HEK293 (cell line): ENCODE results near the gene REC8.

Experiments
- CTCF ChIA-PET: fragments of 350-600 bp; formaldehyde crosslinking; extraction: SDS; loops from one replicate; lab custom pipeline; 2021; ENCODE audit warnings: antibody characterized with exemption; lab: Yijun Ruan, JAX
- POLR2A ChIA-PET: fragments of 300-600 bp; formaldehyde crosslinking; extraction: SDS; loops from one replicate; lab custom pipeline; 2020; ENCODE audit warnings: antibody characterized with exemption, inconsistent platforms; lab: Yijun Ruan, JAX
- H3K27ac ChIP-seq: fragments of 200-500 bp; sonication (Bioruptor generic); 2 replicates; pipeline ENCODE4 v1.5.1; 2014; ENCODE audit warnings: low read depth, low read length, control low read depth, inconsistent platforms; ENCODE audit errors: extremely low read depth
- H3K36me3 ChIP-seq, 2 experiments: fragments of 200-500 bp in 1 of 2; sonication (Bioruptor generic) in 1 of 2; 1 replicate in 1 of 2; 2 replicates in 1 of 2; pipeline ENCODE4 v1.5.1; 2014 to 2017; ENCODE audit warnings: inconsistent platforms in 2 of 2, low read length in 2 of 2; ENCODE audit not compliant: control insufficient read depth in 2 of 2, insufficient read depth in 1 of 2
- H3K4me1 ChIP-seq: fragments of 200-500 bp; sonication (Bioruptor generic); 2 replicates; pipeline ENCODE4 v1.5.1; 2014; ENCODE audit warnings: mild to moderate bottlenecking, low read length, inconsistent platforms; ENCODE audit not compliant: control insufficient read depth, insufficient read depth
- H3K4me3 ChIP-seq: 2 replicates; pipeline ENCODE4 v1.5.1; 2011; ENCODE audit warnings: low read depth, mild to moderate bottlenecking, control low read depth, low read length, moderate library complexity
- H3K9me3 ChIP-seq: fragments of 200-500 bp; sonication (Bioruptor generic); 2 replicates; pipeline ENCODE4 v1.5.1; 2014; ENCODE audit warnings: low read depth, low read length, inconsistent platforms; ENCODE audit not compliant: control insufficient read depth, insufficient read depth
- FEZF1 ChIP-seq: fragments of 450-650 bp; formaldehyde crosslinking; IDR thresholded peaks from 2 replicates; pipeline ENCODE4 v1.5.1; 2016; ENCODE audit warnings: missing biosample characterization, missing genetic modification characterization
- HOXA7 ChIP-seq: sonication (generic); formaldehyde crosslinking; IDR thresholded peaks from 2 replicates; pipeline ENCODE4 v1.8.1; 2022; ENCODE audit warnings: missing genetic modification reagents, borderline replicate concordance
- KLF1 ChIP-seq: fragments of 450-650 bp; formaldehyde crosslinking; IDR thresholded peaks from 2 replicates; pipeline ENCODE4 v1.5.1; 2016; ENCODE audit warnings: missing biosample characterization, missing genetic modification characterization
- KLF8 ChIP-seq: fragments of 450-650 bp; formaldehyde crosslinking; IDR thresholded peaks from 2 replicates; pipeline ENCODE4 v1.5.1; 2016; ENCODE audit warnings: missing biosample characterization, missing genetic modification characterization
- ZBTB21 ChIP-seq: fragments of 450-650 bp; formaldehyde crosslinking; IDR thresholded peaks from 2 replicates; pipeline ENCODE4 v1.5.1; 2017; ENCODE audit warnings: missing biosample characterization, missing genetic modification characterization
- ZEB2 ChIP-seq: fragments of 450-650 bp; formaldehyde crosslinking; IDR thresholded peaks from 2 replicates; pipeline ENCODE4 v1.5.1; 2016; ENCODE audit warnings: missing biosample characterization, missing genetic modification characterization
- ZNF133 ChIP-seq: fragments of 450-650 bp; formaldehyde crosslinking; IDR thresholded peaks from 2 replicates; pipeline ENCODE4 v1.5.1; 2016; ENCODE audit warnings: missing biosample characterization, missing genetic modification characterization
- ZNF202 ChIP-seq: fragments of 450-650 bp; formaldehyde crosslinking; IDR thresholded peaks from 2 replicates; pipeline ENCODE4 v1.5.1; 2016; ENCODE audit warnings: missing biosample characterization, missing genetic modification characterization, borderline replicate concordance
- ZNF23 ChIP-seq: fragments of 450-650 bp; formaldehyde crosslinking; IDR thresholded peaks from 2 replicates; pipeline ENCODE4 v1.5.1; 2016; ENCODE audit warnings: missing biosample characterization, missing genetic modification characterization, borderline replicate concordance
- ZNF335 ChIP-seq: fragments of 450-650 bp; formaldehyde crosslinking; conservative IDR thresholded peaks from 2 replicates; pipeline ENCODE4 v1.5.1; 2016; ENCODE audit warnings: missing biosample characterization, missing genetic modification characterization
- ZNF341 ChIP-seq: fragments of 450-650 bp; formaldehyde crosslinking; IDR thresholded peaks from 2 replicates; pipeline ENCODE4; 2016; ENCODE audit warnings: low read depth, missing biosample characterization, missing genetic modification characterization
- ZNF350 ChIP-seq: fragments of 450-650 bp; formaldehyde crosslinking; IDR thresholded peaks from 2 replicates; pipeline ENCODE4 v1.5.0; 2017; ENCODE audit warnings: missing biosample characterization, mild to moderate bottlenecking, missing genetic modification characterization
- ZNF549 ChIP-seq: fragments of 450-650 bp; IDR thresholded peaks from 2 replicates; pipeline ENCODE4 v1.5.1; 2018; ENCODE audit warnings: missing biosample characterization, missing genetic modification characterization, mild to moderate bottlenecking, inconsistent platforms, moderate library complexity
- ZNF555 ChIP-seq: fragments of 450-650 bp; formaldehyde crosslinking; conservative IDR thresholded peaks from 2 replicates; pipeline ENCODE4 v1.5.1; 2017; ENCODE audit warnings: missing biosample characterization, mild to moderate bottlenecking, missing genetic modification characterization, inconsistent platforms
- ZNF654 ChIP-seq: fragments of 450-650 bp; formaldehyde crosslinking; IDR thresholded peaks from 2 replicates; pipeline ENCODE4 v1.5.1; 2016; ENCODE audit warnings: low read depth, missing biosample characterization, missing genetic modification characterization
- ZNF660 ChIP-seq: fragments of 450-650 bp; IDR thresholded peaks from 2 replicates; pipeline ENCODE4 v1.5.1; 2018; ENCODE audit warnings: missing biosample characterization, mild to moderate bottlenecking, missing genetic modification characterization
- ZNF747 ChIP-seq: fragments of 450-650 bp; formaldehyde crosslinking; IDR thresholded peaks from 2 replicates; pipeline ENCODE4 v1.5.1; 2016; ENCODE audit warnings: missing biosample characterization, missing genetic modification characterization
- ZSCAN16 ChIP-seq: fragments of 450-650 bp; formaldehyde crosslinking; IDR thresholded peaks from 2 replicates; pipeline ENCODE4 v1.5.1; 2016; ENCODE audit warnings: missing biosample characterization, missing genetic modification characterization
- TF ChIP-seq, protein P1 (sequence below): fragments of 450-650 bp; formaldehyde crosslinking; IDR thresholded peaks from 2 replicates; pipeline ENCODE4 v1.5.1; 2016; ENCODE audit warnings: missing biosample characterization, missing genetic modification characterization
- TF ChIP-seq, protein P2 (sequence below): fragments of 450-650 bp; formaldehyde crosslinking; IDR thresholded peaks from 2 replicates; pipeline ENCODE4 v1.5.1; 2016; ENCODE audit warnings: missing biosample characterization, missing genetic modification characterization, low read depth
- TF ChIP-seq, protein P3 (sequence below): fragments of 450-650 bp; formaldehyde crosslinking; IDR thresholded peaks from 2 replicates; pipeline ENCODE4 v1.5.1; 2016; ENCODE audit warnings: missing biosample characterization, missing genetic modification characterization
- TF ChIP-seq, protein P4 (sequence below): fragments of 450-650 bp; formaldehyde crosslinking; IDR thresholded peaks from 2 replicates; pipeline ENCODE4 v1.5.1; 2016; ENCODE audit warnings: missing biosample characterization, missing genetic modification characterization

REC8 gene

DNA sequence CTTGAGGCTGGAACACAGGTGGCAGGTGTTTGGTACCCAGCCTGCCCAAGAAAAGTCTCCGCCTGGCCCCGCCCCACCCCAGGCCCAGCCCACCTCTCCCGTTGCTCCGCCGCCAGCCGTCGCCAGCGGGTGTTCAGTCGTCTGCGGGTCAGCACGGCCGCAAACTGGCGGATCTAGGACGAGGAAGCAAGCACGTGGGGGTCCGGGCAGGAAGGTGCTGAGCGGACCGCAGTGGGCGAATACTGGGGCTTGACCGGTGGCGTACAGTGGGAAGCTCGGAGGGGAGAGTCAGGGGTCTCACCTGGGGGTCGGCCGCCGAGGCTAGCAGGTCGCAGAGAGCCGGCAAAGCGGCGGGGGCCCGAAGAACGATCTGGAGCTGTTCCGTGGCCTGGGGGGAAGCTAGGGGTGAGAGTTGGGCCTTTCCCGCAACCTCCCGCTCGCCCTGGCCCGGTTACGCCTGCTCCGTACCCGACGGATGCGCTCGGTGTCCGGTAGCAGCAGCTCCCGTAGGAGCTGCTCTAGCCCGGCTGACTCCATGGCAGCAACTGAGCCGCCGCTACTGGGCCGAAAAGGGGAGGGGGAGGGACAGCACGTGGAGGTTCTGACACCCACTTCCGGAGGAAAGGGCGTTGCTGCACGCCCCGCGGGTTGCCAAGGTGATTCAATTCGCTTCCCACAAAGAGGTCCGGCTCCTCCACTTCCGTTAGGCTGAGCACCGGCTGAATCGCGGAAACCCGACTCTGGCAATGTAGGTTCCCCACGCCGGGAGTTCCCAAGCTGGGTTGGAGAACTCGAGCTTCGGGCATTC lies 16.6 kb downstream of the REC8 start, which contains the start of gene IPO4 (continued):
- TF ChIP-seq, protein P1, sequence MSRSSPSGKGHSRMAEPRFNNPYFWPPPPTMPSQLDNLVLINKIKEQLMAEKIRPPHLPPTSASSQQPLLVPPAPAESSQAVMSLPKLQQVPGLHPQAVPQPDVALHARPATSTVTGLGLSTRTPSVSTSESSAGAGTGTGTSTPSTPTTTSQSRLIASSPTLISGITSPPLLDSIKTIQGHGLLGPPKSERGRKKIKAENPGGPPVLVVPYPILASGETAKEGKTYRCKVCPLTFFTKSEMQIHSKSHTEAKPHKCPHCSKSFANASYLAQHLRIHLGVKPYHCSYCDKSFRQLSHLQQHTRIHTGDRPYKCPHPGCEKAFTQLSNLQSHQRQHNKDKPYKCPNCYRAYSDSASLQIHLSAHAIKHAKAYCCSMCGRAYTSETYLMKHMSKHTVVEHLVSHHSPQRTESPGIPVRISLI (tag by site-specific recombination): no peak
- TF ChIP-seq ZNF555 (tag by site-specific recombination): no peak
- TF ChIP-seq KLF1 (tag by site-specific recombination): peak; percentile 94
- no peak for TF ChIP-seq ZSCAN16 (tag by site-specific recombination)
- no peak for TF ChIP-seq HOXA7 (CRISPR knock-in tag)
- TF ChIP-seq, protein P2, sequence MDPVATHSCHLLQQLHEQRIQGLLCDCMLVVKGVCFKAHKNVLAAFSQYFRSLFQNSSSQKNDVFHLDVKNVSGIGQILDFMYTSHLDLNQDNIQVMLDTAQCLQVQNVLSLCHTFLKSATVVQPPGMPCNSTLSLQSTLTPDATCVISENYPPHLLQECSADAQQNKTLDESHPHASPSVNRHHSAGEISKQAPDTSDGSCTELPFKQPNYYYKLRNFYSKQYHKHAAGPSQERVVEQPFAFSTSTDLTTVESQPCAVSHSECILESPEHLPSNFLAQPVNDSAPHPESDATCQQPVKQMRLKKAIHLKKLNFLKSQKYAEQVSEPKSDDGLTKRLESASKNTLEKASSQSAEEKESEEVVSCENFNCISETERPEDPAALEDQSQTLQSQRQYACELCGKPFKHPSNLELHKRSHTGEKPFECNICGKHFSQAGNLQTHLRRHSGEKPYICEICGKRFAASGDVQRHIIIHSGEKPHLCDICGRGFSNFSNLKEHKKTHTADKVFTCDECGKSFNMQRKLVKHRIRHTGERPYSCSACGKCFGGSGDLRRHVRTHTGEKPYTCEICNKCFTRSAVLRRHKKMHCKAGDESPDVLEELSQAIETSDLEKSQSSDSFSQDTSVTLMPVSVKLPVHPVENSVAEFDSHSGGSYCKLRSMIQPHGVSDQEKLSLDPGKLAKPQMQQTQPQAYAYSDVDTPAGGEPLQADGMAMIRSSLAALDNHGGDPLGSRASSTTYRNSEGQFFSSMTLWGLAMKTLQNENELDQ: no peak
- TF ChIP-seq ZNF549 (tag by site-specific recombination): no peak
- TF ChIP-seq ZNF660 (tag by site-specific recombination): peak; percentile 98
- no peak for TF ChIP-seq ZNF350 (tag by site-specific recombination)
- TF ChIP-seq ZNF747 (tag by site-specific recombination): no peak
- TF ChIP-seq ZNF133: no peak
- no peak for TF ChIP-seq ZNF23 (tag by site-specific recombination)
- TF ChIP-seq ZNF202 (tag by site-specific recombination): no peak
- TF ChIP-seq, protein P3, sequence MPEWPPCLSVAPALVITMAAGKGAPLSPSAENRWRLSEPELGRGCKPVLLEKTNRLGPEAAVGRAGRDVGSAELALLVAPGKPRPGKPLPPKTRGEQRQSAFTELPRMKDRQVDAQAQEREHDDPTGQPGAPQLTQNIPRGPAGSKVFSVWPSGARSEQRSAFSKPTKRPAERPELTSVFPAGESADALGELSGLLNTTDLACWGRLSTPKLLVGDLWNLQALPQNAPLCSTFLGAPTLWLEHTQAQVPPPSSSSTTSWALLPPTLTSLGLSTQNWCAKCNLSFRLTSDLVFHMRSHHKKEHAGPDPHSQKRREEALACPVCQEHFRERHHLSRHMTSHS: no peak
- 0 out of 2 replicates have a peak, but pooled peaks have one; percentile 27 for TF ChIP-seq FEZF1 (tag by site-specific recombination)
- TF ChIP-seq KLF8 (tag by site-specific recombination): peak; percentile 99
- peak; percentile 49; the same call in 1 of the 2 replicates for TF ChIP-seq ZBTB21

DNA sequence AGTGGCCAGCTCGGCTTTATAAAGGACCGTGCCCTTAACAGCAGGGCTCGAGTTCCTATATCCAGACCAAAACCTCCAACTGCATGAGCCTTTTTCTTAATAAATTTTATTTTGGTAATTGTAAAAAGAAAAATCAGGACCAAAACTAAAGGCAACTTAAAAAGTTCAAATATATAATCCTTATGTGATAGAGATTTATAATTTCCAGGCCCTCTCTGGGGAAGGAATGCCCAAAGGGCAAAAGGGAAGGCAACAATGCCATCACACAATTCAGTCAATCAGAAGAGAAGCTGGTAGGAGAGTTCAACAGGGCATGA lies 17.1 kb downstream of the REC8 start:
- Histone ChIP-seq H3K4me1 (peaks cover 7% of the 10 kb centered on the region; the same call in 1 of the 2 replicates), H3K27ac (no peak overlapping the region)
- POLR2A ChIA-PET: interaction anchor here (0.6 to 2.3 kb wide), 17 partner anchors 10 to 867 kb away, joined by 3 to 19 read pairs (median 7); partner anchors contain the start of genes CHMP4A, DCAF11, EMC9 and IRF9

More for the DNA sequence above, 17.1 kb downstream of the REC8 start:
- 0 out of 2 replicates have a peak, but pooled peaks have one; percentile 5 for TF ChIP-seq ZEB2 (tag by site-specific recombination)
- no peak for TF ChIP-seq ZNF654
- TF ChIP-seq ZNF341 (tag by site-specific recombination): no peak
- TF ChIP-seq, protein P1 (tag by site-specific recombination): no peak
- TF ChIP-seq, protein P4, sequence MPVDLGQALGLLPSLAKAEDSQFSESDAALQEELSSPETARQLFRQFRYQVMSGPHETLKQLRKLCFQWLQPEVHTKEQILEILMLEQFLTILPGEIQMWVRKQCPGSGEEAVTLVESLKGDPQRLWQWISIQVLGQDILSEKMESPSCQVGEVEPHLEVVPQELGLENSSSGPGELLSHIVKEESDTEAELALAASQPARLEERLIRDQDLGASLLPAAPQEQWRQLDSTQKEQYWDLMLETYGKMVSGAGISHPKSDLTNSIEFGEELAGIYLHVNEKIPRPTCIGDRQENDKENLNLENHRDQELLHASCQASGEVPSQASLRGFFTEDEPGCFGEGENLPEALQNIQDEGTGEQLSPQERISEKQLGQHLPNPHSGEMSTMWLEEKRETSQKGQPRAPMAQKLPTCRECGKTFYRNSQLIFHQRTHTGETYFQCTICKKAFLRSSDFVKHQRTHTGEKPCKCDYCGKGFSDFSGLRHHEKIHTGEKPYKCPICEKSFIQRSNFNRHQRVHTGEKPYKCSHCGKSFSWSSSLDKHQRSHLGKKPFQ (tag by site-specific recombination): no peak
- TF ChIP-seq ZNF335 (tag by site-specific recombination): peak; percentile 14; the same call in 1 of the 2 replicates
- Histone ChIP-seq H3K9me3 (no peaks in the 10 kb centered on the region), H3K4me3 (no peak overlapping the region; the same call in none of the 2 replicates), H3K36me3 (peaks cover 6 to 75% of the 10 kb centered on the region in 2 experiments)
- CTCF ChIA-PET: interaction anchor here (0.6 to 3.0 kb wide), 3 partner anchors 28 to 174 kb away, joined by 3 to 12 read pairs (median 3); partner anchors contain the start of gene IRF9
